ENCODE data around the gene MSI2. TPM values are rescaled to one million over a fixed set of nuclear protein-coding genes. Genes with fewer than 3 reads are reported as not detected.

Gene MSI2
- total and polyA plus RNA-seq, 12 donors, result 25.5 to 135 (median 121) TPM

- TF ChIP-seq, protein P1, sequence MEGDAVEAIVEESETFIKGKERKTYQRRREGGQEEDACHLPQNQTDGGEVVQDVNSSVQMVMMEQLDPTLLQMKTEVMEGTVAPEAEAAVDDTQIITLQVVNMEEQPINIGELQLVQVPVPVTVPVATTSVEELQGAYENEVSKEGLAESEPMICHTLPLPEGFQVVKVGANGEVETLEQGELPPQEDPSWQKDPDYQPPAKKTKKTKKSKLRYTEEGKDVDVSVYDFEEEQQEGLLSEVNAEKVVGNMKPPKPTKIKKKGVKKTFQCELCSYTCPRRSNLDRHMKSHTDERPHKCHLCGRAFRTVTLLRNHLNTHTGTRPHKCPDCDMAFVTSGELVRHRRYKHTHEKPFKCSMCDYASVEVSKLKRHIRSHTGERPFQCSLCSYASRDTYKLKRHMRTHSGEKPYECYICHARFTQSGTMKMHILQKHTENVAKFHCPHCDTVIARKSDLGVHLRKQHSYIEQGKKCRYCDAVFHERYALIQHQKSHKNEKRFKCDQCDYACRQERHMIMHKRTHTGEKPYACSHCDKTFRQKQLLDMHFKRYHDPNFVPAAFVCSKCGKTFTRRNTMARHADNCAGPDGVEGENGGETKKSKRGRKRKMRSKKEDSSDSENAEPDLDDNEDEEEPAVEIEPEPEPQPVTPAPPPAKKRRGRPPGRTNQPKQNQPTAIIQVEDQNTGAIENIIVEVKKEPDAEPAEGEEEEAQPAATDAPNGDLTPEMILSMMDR (IDR thresholded peaks at IDR 0.05), result no peak
- WGBS, 2 donors, result 91 to 93% methylated on average over 7 of the region's 7 CpGs
- intact Hi-C loops (cut with DNase I), result no loop called here
- Histone ChIP-seq H3K27me3 (no peaks in the 10 kb centered on the region), H3K9me3 (no peaks in the 10 kb centered on the region), H3K4me1 (peaks cover 0 to 25% (median 12%) of the 10 kb centered on the region in 9 donors), H3K27ac (no peak overlapping the region), H3K36me3 (no peaks in the 10 kb centered on the region), H3K4me3 (no peak overlapping the region)
- DNase-seq (no peak), ATAC-seq (no peak)
Measured at GRCh38 chr17:57559226-57559625, 302.9 kb downstream of the MSI2 start.

GRCh38 chr17:57559634-57560318 is 303.5 kb downstream of the MSI2 start:
- no peak overlapping the region for H3K27ac ChIP-seq

GRCh38 chr17:57560319-57560705 is 304.0 kb downstream of the MSI2 start:
- ATAC-seq, result no peak
- TF ChIP-seq, protein P1 (IDR thresholded peaks at IDR 0.05), result no peak
- no peak overlapping the region for H3K4me3 ChIP-seq
- H3K27ac ChIP-seq, result no peak overlapping the region
- H3K4me1 ChIP-seq, result peaks cover 0 to 15% (median 5%) of the 10 kb centered on the region in 9 donors
- 78 to 86% methylated on average over 4 of the region's 4 CpGs for WGBS, 2 donors
- no peaks in the 10 kb centered on the region for H3K9me3 ChIP-seq
- H3K27me3 ChIP-seq, result no peaks in the 10 kb centered on the region
- intact Hi-C loops (cut with DNase I), result no loop called here
- H3K36me3 ChIP-seq, result peaks cover 0 to 1% (median 0%) of the 10 kb centered on the region in 9 donors
- DNase-seq, result no peak

More at GRCh38 chr17:57559634-57560318, 303.5 kb downstream of the MSI2 start:
- Histone ChIP-seq H3K4me3 (no peak overlapping the region), H3K4me1 (peaks cover 0 to 20% (median 10%) of the 10 kb centered on the region in 9 donors), H3K27me3 (no peaks in the 10 kb centered on the region), H3K9me3 (no peaks in the 10 kb centered on the region), H3K36me3 (no peaks in the 10 kb centered on the region)
- TF ChIP-seq, protein P1 (IDR thresholded peaks at IDR 0.05), result no peak
- intact Hi-C loops (cut with DNase I), result no loop called here
- DNase-seq (no peak), ATAC-seq (no peak)
- WGBS, 2 donors, result 92% methylated on average over 14 of the region's 14 CpGs

- ATAC-seq (no peak), DNase-seq (no peak)
- Histone ChIP-seq H3K4me3 (no peak overlapping the region), H3K27me3 (no peaks in the 10 kb centered on the region), H3K36me3 (peaks cover 0 to 10% (median 0%) of the 10 kb centered on the region in 9 donors), H3K4me1 (peaks cover 0 to 12% (median 0%) of the 10 kb centered on the region in 9 donors), H3K27ac (no peak overlapping the region), H3K9me3 (no peaks in the 10 kb centered on the region)
- intact Hi-C loops (cut with DNase I), result no loop called here
- 92 to 94% methylated on average over 12 of the region's 12 CpGs for WGBS, 2 donors
- TF ChIP-seq, protein P1 (IDR thresholded peaks at IDR 0.05), result no peak
Measured at GRCh38 chr17:57561072-57561861, 304.9 kb downstream of the MSI2 start.
